Body of pancreas (tissue), 4 donors: ENCODE data around the gene P2RX6. TPM values are rescaled to one million over a fixed set of nuclear protein-coding genes. Genes with fewer than 3 reads are reported as not detected.

ENCODE experiments used
- ATAC-seq: fragments of 150-250 bp; one replicate; pipeline ENCODE4 v1.9.1; 2016
- DNase-seq, 4 donors: peaks; one replicate each; pipeline ENCODE4 v3.0.0-alpha.2; 2019
- H3K27ac ChIP-seq, 4 donors: fragments of 200-600 bp; sonication (generic); 1 replicate in 3 of 4; 2 replicates in 1 of 4; pipeline versions ENCODE4 v1.5.1 to v1.6.1; 2016 to 2019; ENCODE audit warnings: mild to moderate bottlenecking in 1 of 4, mixed read lengths in 1 of 4, moderate library complexity in 1 of 4
- H3K27me3 ChIP-seq, 2 donors: fragments of 200-600 bp; sonication (generic); one replicate each; pipeline ENCODE4 v1.6.0; 2016; ENCODE audit warnings: mild to moderate bottlenecking in 1 of 2
- H3K36me3 ChIP-seq, 2 donors: fragments of 200-600 bp; sonication (generic); replicated peaks in 1 of 2; 2 replicates each; pipeline ENCODE4 v1.5.1; 2016; ENCODE audit warnings: low read depth in 2 of 2; ENCODE audit not compliant: insufficient read depth in 1 of 2
- H3K4me1 ChIP-seq: fragments of 200-600 bp; sonication (generic); one replicate; pipeline ENCODE4 v1.6.0; 2016
- H3K4me3 ChIP-seq, 2 donors: fragments of 200-600 bp; sonication (generic); 1 replicate in 1 of 2; 2 replicates in 1 of 2; pipeline ENCODE4 v1.5.1; 2016 to 2019
- H3K9me3 ChIP-seq, 3 donors: fragments of 200-600 bp; sonication (generic); 1 replicate in 2 of 3; 2 replicates in 1 of 3; pipeline ENCODE4 v1.5.1; 2016
- POLR2A ChIP-seq, 3 donors: fragments of 450-650 bp; IDR thresholded peaks; one replicate each; pipeline ENCODE4 v1.6.1; 2016; ENCODE audit warnings: antibody characterized with exemption in 3 of 3, mild to moderate bottlenecking in 2 of 3
- WGBS, 2 donors: methylation state at CpG; one replicate each; pipeline ENCODE4 v1.1.5; 2017; 5-methylcytosine and 5-hydroxymethylcytosine counted together
- intact Hi-C: fragments of 100-400 bp; cut with DNase I; formaldehyde crosslinking; loops from one replicate; pipeline ENCODE4 v1.15.1; 2023
- total RNA-seq, 2 donors: library from RNA; depleted of rRNA; stranded (reverse); fragments of >200 nt; gene quantifications; one replicate each; pipeline ENCODE4 v1.1.0, GENCODE V29; 2016
- TF ChIP-seq, protein P1 (sequence below), 7 experiments: fragments of 450-650 bp in 4 of 7; fragments of 200-600 bp in 3 of 7; sonication (generic) in 3 of 7; IDR thresholded peaks; one replicate each; pipeline ENCODE4 v1.5.1; 2016 to 2019; ENCODE audit warnings: antibody characterized with exemption in 7 of 7

P2RX6 gene
- total RNA-seq, 2 donors from 2014 or later: not detected

GRCh38 chr22:20988573-20989322, 26.2 kb upstream of the P2RX6 start:
- no peak overlapping the region for H3K4me3 ChIP-seq

GRCh38 chr22:20989323-20990138, 25.4 kb upstream of the P2RX6 start:
- ATAC-seq: no peak
- peaks cover 7 to 11% of the 10 kb centered on the region in 2 donors for H3K36me3 ChIP-seq

More at GRCh38 chr22:20988573-20989322, 26.2 kb upstream of the P2RX6 start:
- no peak for DNase-seq
- intact Hi-C loops: no loop called here
- no peaks in the 10 kb centered on the region for H3K9me3 ChIP-seq
- H3K4me1 ChIP-seq: no peaks in the 10 kb centered on the region
- no peaks in the 10 kb centered on the region for H3K27me3 ChIP-seq
- TF ChIP-seq, protein P1, sequence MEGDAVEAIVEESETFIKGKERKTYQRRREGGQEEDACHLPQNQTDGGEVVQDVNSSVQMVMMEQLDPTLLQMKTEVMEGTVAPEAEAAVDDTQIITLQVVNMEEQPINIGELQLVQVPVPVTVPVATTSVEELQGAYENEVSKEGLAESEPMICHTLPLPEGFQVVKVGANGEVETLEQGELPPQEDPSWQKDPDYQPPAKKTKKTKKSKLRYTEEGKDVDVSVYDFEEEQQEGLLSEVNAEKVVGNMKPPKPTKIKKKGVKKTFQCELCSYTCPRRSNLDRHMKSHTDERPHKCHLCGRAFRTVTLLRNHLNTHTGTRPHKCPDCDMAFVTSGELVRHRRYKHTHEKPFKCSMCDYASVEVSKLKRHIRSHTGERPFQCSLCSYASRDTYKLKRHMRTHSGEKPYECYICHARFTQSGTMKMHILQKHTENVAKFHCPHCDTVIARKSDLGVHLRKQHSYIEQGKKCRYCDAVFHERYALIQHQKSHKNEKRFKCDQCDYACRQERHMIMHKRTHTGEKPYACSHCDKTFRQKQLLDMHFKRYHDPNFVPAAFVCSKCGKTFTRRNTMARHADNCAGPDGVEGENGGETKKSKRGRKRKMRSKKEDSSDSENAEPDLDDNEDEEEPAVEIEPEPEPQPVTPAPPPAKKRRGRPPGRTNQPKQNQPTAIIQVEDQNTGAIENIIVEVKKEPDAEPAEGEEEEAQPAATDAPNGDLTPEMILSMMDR (IDR thresholded peaks at IDR 0.05): no peak
- TF ChIP-seq POLR2A (IDR thresholded peaks at IDR 0.05): no peak
- ATAC-seq: no peak
- no peak overlapping the region for H3K27ac ChIP-seq
- 90 to 93% methylated on average over 10 to 16 of the region's 16 CpGs for WGBS, 2 donors
- H3K36me3 ChIP-seq: peaks cover 5 to 11% of the 10 kb centered on the region in 2 donors

DNA sequence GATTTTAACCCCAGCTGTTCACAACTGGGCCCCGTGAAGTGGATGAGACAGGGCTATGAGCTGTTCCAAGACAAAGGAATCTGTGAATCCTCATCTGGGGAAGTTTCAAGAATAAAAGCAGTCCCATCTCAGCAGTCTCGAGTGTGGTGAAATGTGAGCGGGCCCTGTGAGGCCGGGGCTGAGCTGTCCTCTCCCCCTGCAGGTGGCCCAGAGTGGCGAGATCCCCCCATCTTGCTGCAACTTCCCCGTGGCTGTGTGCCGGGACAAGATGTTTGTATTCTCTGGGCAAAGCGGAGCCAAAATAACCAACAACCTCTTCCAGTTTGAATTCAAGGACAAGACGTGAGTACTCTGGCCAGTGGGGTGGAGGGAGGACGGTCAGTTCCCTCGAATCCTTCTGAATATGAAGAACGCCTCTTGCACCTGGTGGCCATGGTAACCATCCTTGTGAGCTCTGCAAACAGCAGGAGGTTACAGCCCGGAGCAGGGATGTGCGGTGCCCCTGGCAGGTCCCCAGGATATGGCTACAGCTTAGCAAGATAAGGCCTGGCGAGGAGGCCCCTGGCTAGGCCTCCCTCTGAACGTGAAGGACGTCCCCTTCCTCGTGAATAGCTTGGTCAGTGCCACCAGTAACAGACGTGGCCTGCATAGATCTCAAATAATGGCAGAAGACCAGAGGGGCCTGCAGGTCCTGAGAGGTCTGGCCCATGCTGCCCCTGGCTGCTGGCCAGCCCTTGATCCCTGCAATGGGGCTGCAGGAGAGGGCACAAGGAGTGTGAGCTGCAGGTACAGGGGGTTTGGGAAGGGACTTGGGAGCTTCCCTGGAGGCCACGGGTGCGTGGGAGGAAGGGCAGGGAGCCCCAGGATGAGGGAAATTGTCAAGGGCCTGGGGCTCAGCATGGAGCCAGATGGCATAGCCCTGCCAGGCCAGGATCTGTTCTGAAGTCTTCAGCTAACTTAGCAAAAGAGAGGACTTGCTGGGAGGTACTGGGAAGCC, 24.5 kb upstream of the P2RX6 start:
- no peak for ATAC-seq
- no peaks in the 10 kb centered on the region for H3K4me1 ChIP-seq
- TF ChIP-seq, protein P1 (IDR thresholded peaks at IDR 0.05): no peak
- no peak for TF ChIP-seq POLR2A (IDR thresholded peaks at IDR 0.05)
- DNase-seq: no peak
- H3K27ac ChIP-seq: no peak overlapping the region
- no peak overlapping the region for H3K4me3 ChIP-seq
- no peaks in the 10 kb centered on the region for H3K27me3 ChIP-seq
- H3K36me3 ChIP-seq: peaks cover 8 to 11% of the 10 kb centered on the region in 2 donors
- WGBS, 2 donors: 66 to 70% methylated on average over 19 to 21 of the region's 21 CpGs
- H3K9me3 ChIP-seq: no peaks in the 10 kb centered on the region
- intact Hi-C loops: no loop called here

More at GRCh38 chr22:20989323-20990138, 25.4 kb upstream of the P2RX6 start:
- TF ChIP-seq, protein P1 (IDR thresholded peaks at IDR 0.05): no peak
- no peak for TF ChIP-seq POLR2A (IDR thresholded peaks at IDR 0.05)
- WGBS, 2 donors: 75 to 87% methylated on average over 15 of the region's 17 CpGs
- Histone ChIP-seq H3K4me1 (no peaks in the 10 kb centered on the region), H3K9me3 (no peaks in the 10 kb centered on the region), H3K27ac (no peak overlapping the region), H3K27me3 (no peaks in the 10 kb centered on the region), H3K4me3 (no peak overlapping the region)
- DNase-seq: no peak
- intact Hi-C loops: no loop called here

- no peaks in the 10 kb centered on the region for H3K9me3 ChIP-seq
- no peaks in the 10 kb centered on the region for H3K27me3 ChIP-seq
- no peaks in the 10 kb centered on the region for H3K4me1 ChIP-seq
- DNase-seq: no peak
- H3K27ac ChIP-seq: no peak overlapping the region
- 82 to 91% methylated on average over 5 to 23 of the region's 24 CpGs for WGBS, 2 donors
- intact Hi-C loops: no loop called here
- TF ChIP-seq, protein P1 (IDR thresholded peaks at IDR 0.05): no peak
- no peak for TF ChIP-seq POLR2A (IDR thresholded peaks at IDR 0.05)
- peaks cover 8 to 11% of the 10 kb centered on the region in 2 donors for H3K36me3 ChIP-seq
- ATAC-seq: no peak
- H3K4me3 ChIP-seq: no peak overlapping the region
Observed at GRCh38 chr22:20991252-20992055, 23.5 kb upstream of the P2RX6 start.
